Amygdala (tissue), 56 donors: ENCODE results near the gene C1orf216.
"Not testable (repeated sequence)": the region's sequence is repeated elsewhere in the genome, so short reads cannot be mapped to it uniquely, and the experiment has no call there.

Experiments used
- DNase-seq, 56 donors: peaks; one replicate each; lab custom pipeline; 2025; lab: John Stamatoyannopoulos, UW

The C1orf216 gene

GRCh38 chr1:35707601-35708440, 10.9 kb downstream of the C1orf216 start:
- DNase-seq: peak in 23 of 56 donors; percentile 4 to 85 (median 25)

GRCh38 chr1:35706846-35707600, 11.7 kb downstream of the C1orf216 start:
- peak in 2 of 56 donors; percentile 7 to 20 for DNase-seq

- DNase-seq: no peak
Measured at GRCh38 chr1:35702508-35702907, 16.2 kb downstream of the C1orf216 start.

- DNase-seq: peak in 1 of 56 donors; percentile 34
Measured at GRCh38 chr1:35699152-35699551, 19.5 kb downstream of the C1orf216 start.

- DNase-seq: no peak
Measured at GRCh38 chr1:35692317-35692716, 26.4 kb downstream of the C1orf216 start.

- DNase-seq: no peak
Measured at GRCh38 chr1:35691571-35692220, 27.0 kb downstream of the C1orf216 start.

GRCh38 chr1:35691080-35691479, 27.6 kb downstream of the C1orf216 start:
- no peak for DNase-seq

GRCh38 chr1:35690103-35690502, 28.6 kb downstream of the C1orf216 start:
- not testable (repeated sequence) for DNase-seq

GRCh38 chr1:35688161-35688560, 30.5 kb downstream of the C1orf216 start:
- DNase-seq: no peak

GRCh38 chr1:35683012-35683411, 35.7 kb downstream of the C1orf216 start:
- no peak for DNase-seq

- no peak for DNase-seq
Measured at GRCh38 chr1:35680271-35680670, 38.4 kb downstream of the C1orf216 start.

GRCh38 chr1:35675773-35676172, 42.9 kb downstream of the C1orf216 start:
- DNase-seq: peak in 7 of 56 donors; percentile 1 to 29 (median 7)

GRCh38 chr1:35674111-35674510, 44.6 kb downstream of the C1orf216 start:
- DNase-seq: no peak

GRCh38 chr1:35672116-35672515, 46.6 kb downstream of the C1orf216 start:
- DNase-seq: no peak

GRCh38 chr1:35668506-35668905, 50.2 kb downstream of the C1orf216 start:
- DNase-seq: no peak

GRCh38 chr1:35666916-35667315, 51.8 kb downstream of the C1orf216 start:
- no peak for DNase-seq

GRCh38 chr1:35666216-35666615, 52.5 kb downstream of the C1orf216 start:
- DNase-seq: no peak
